ENCODE measurements around the gene PLAGL1.

- TF ChIP-seq CTCF (IDR thresholded peaks at IDR 0.05; ENCODE audit: low read depth, low read length) (no peak), EZH2phosphoT487 (IDR thresholded peaks at IDR 0.05; ENCODE audit: low read depth) (no peak)
Observed at GRCh38 chr6:143971482-143972205, 36.4 kb downstream of the PLAGL1 start.

All from OCI-LY3 (cell line).